AG04449 (cell line): ENCODE measurements around the gene RELL1.

ENCODE experiments used
- CTCF ChIA-PET: fragments of 350-600 bp; formaldehyde crosslinking; extraction: SDS; loops from one replicate; lab custom pipeline; 2021; ENCODE audit warnings: antibody characterized with exemption; lab: Yijun Ruan, JAX
- POLR2A ChIA-PET: fragments of 400-600, 350-600 bp; formaldehyde crosslinking; extraction: SDS; loops from one replicate; lab custom pipeline; 2020; ENCODE audit warnings: antibody characterized with exemption, inconsistent platforms; lab: Yijun Ruan, JAX
- DNase-seq: peaks from one replicate; pipeline ENCODE4 v3.0.0-alpha.2; 2010; ENCODE audit warnings: low read depth, low spot score
- H3K4me3 ChIP-seq: 2 replicates; pipeline ENCODE4 v1.5.1; 2011; ENCODE audit warnings: low read depth, mild to moderate bottlenecking, control low read depth, low read length
- TF ChIP-seq, protein P1 (sequence below): IDR thresholded peaks from one replicate; pipeline ENCODE4 v1.5.1; 2011; ENCODE audit warnings: mild to moderate bottlenecking, moderate library complexity, low read length, control low read depth, inconsistent platforms; ENCODE audit not compliant: insufficient read depth; ENCODE audit errors: missing control alignments

Gene RELL1

GRCh38 chr4:37629713-37630112, 56.5 kb downstream of the RELL1 start:
- DNase-seq: no peak
- ChIA-PET CTCF (interaction anchor here (1.0 to 1.5 kb wide), 2 partner anchors 31 to 172 kb away, joined by 3 read pairs; no protein-coding TSS in a partner anchor), POLR2A (no interaction called here)
- TF ChIP-seq, protein P1, sequence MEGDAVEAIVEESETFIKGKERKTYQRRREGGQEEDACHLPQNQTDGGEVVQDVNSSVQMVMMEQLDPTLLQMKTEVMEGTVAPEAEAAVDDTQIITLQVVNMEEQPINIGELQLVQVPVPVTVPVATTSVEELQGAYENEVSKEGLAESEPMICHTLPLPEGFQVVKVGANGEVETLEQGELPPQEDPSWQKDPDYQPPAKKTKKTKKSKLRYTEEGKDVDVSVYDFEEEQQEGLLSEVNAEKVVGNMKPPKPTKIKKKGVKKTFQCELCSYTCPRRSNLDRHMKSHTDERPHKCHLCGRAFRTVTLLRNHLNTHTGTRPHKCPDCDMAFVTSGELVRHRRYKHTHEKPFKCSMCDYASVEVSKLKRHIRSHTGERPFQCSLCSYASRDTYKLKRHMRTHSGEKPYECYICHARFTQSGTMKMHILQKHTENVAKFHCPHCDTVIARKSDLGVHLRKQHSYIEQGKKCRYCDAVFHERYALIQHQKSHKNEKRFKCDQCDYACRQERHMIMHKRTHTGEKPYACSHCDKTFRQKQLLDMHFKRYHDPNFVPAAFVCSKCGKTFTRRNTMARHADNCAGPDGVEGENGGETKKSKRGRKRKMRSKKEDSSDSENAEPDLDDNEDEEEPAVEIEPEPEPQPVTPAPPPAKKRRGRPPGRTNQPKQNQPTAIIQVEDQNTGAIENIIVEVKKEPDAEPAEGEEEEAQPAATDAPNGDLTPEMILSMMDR: no peak
- no peak overlapping the region for H3K4me3 ChIP-seq

GRCh38 chr4:37628977-37629609, 57.1 kb downstream of the RELL1 start:
- no peak overlapping the region for H3K4me3 ChIP-seq
- ChIA-PET POLR2A (no interaction called here), CTCF (interaction anchor here (1.5 kb wide), 1 partner anchor 173 kb away, joined by 3 read pairs; no protein-coding TSS in a partner anchor)
- DNase-seq: peak; percentile 31
- TF ChIP-seq, protein P1: no peak

DNA sequence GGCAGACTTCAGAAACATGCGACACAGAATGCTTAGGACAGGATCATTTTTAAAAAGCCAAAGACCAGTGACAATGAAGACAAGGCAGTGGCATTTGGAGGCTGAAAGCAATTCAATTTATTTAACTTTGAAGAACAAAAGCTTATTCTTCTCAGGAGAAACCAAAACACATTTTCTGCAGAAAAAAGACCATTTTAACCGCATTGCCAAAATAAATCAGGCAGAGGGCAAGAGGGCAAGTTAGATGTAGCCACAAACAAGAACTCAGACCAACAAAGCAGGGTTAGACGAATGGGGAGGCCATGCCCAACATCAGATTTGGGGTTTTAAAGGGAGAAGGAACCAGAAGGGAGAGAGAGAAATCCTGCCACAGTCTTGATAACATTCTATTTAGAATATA, 58.9 kb downstream of the RELL1 start:
- ChIA-PET CTCF (interaction anchor here (0.9 kb wide), 1 partner anchor 175 kb away, joined by 3 read pairs; no protein-coding TSS in a partner anchor), POLR2A (no interaction called here)
- TF ChIP-seq, protein P1: no peak
- no peak for DNase-seq
- no peak overlapping the region for H3K4me3 ChIP-seq

DNA sequence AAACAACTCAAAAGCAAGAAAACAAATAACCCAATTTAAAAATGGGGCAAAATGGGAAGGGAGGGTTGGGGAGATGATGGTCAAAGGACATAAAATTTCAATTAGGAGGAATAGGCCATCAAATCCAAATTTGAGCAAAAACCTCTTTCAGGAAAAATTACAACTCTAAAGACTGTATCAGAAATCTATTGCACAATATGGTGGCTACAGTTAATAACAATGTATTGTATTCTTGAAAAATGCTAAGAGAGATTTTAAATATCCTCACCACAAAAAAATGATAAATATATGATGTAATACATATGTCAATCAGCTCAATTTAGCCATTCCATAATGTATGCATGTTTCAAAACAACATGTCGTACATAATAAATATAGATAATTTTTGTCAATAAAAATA, 60.7 kb downstream of the RELL1 start:
- CTCF ChIA-PET: no interaction called here
- POLR2A ChIA-PET: no interaction called here
- TF ChIP-seq, protein P1: no peak
- DNase-seq: no peak
- no peak overlapping the region for H3K4me3 ChIP-seq

DNA sequence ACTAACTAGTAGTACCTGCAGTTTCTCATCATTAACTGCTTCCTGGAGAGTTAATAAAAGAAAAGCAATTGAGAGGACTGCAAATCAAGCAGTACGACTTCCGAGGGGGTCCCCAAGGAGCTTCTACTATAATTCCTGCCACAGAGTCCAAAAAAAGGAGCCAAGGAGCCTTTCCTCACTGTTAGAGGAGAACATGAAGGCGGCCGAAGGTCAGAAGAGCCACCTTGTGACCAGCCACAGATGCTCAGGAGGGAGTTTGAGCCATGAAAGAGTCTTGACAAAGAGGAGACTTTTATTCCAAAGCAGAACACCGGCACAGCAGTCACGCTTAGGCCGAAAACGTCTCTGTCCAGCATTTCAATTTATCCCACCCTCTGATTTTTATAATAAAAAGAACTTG, 62.2 kb downstream of the RELL1 start:
- no peak for DNase-seq
- ChIA-PET POLR2A (no interaction called here), CTCF (interaction anchor here (5.2 kb wide), 1 partner anchor 20 kb away, joined by 28 read pairs; no protein-coding TSS in a partner anchor)
- H3K4me3 ChIP-seq: no peak overlapping the region
- TF ChIP-seq, protein P1: no peak

DNA sequence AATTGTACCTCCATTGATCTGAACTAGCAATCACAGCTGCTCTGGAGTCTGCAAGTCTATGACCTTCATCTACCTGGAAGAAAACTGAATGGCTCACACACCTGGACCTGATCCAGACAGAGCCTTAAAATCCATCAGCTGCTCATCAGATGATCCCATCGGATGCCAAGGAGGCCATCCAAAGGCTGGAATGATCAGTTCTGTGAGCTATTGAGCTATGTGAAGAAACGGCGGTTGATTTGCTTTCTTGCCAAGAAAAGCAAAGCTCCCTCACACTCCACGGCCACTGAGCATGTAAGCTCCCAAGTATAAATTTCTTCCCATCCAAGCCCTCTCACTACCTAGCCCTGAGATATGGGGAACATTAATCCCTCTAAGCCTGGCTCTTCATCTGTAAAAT, 63.1 kb downstream of the RELL1 start:
- CTCF ChIA-PET: interaction anchor here (0.6 to 5.2 kb wide), 3 partner anchors 13 to 22 kb away, joined by 3 to 28 read pairs (median 4); no protein-coding TSS in a partner anchor
- POLR2A ChIA-PET: no interaction called here
- no peak overlapping the region for H3K4me3 ChIP-seq
- DNase-seq: no peak
- TF ChIP-seq, protein P1: no peak
